ENCODE data around the gene NGF. TPM values are rescaled to one million over a fixed set of nuclear protein-coding genes. Genes with fewer than 3 reads are reported as not detected.

Gene NGF
- total and polyA plus RNA-seq, 2 of the 4 experiments (the other 2 are of a cell fraction), result 12.5 to 21.7 TPM

DNA sequence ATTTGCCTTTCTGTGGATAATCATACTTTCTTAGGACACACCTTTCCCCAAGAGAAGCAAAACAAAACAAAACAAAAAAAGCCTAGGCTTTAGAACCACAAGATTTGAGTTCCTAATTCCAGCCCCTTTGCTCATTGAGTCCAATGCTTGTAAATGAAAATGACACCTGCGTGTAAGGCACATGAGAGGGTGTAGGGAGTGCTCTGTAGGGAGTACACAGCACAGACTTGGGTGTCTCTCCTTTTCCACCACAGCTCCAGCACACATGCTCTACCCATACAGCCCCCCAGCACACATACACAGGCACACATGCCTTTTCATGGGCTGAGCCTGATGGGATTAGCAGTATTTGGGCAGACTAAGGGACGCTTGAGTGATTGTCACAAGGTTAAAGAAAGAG is 9.2 kb upstream of the NGF start:
- dilution Hi-C loops (cut with HindIII; ENCODE audit: low sequenced_read_pairs, unreplicated experiment), result no loop called here

More for the DNA sequence above, 9.2 kb upstream of the NGF start:
- in situ Hi-C loops (cut with MboI; ENCODE audit: low sequenced_read_pairs), result no loop called here
- Histone ChIP-seq H3K23ac (ENCODE audit: low read depth, low read length) (no peak overlapping the region), H3K9me1 (ENCODE audit: insufficient read depth, low read length) (no peaks in the 10 kb centered on the region; the same call in 1 of the 2 replicates), H3K4ac (ENCODE audit: low read depth, low read length) (no peak overlapping the region), H3K27ac (ENCODE audit: insufficient read depth, low read length) (no peak overlapping the region), H3K27me3 (ENCODE audit: control insufficient read depth, insufficient read depth, low read length) (no peaks in the 10 kb centered on the region; the same call in none of the 2 replicates), H2BK120ac (ENCODE audit: low read depth, low read length) (no peak overlapping the region), H2AK5ac (ENCODE audit: low read depth, low read length) (no peak overlapping the region), H2AK9ac (replicated peaks; ENCODE audit: low read depth, low read length, poor library complexity) (no peak overlapping the region), H3K56ac (ENCODE audit: extremely low read depth, insufficient read depth, low read length) (no peak overlapping the region), H3K4me2 (ENCODE audit: low read depth, low read length) (no peak overlapping the region), H3K4me1 (ENCODE audit: control insufficient read depth, insufficient read depth, low read length) (no peaks in the 10 kb centered on the region), H2BK15ac (ENCODE audit: low read depth, low read length) (no peak overlapping the region), H4K8ac (ENCODE audit: low read depth in 2 of 2, low read length in 2 of 2) (no peak overlapping the region), H2BK20ac (ENCODE audit: low read depth, low read length) (no peak overlapping the region), H4K20me1 (ENCODE audit: insufficient read depth, low read length) (no peaks in the 10 kb centered on the region), H3K4me3 (ENCODE audit: insufficient read depth, low read depth, low read length) (no peak overlapping the region), H3K9ac (ENCODE audit: low read depth, low read length) (no peak overlapping the region), H4K91ac (ENCODE audit: insufficient read depth, low read depth, low read length) (no peak overlapping the region), H4K5ac (ENCODE audit: low read depth, low read length) (no peak overlapping the region), H3K18ac (ENCODE audit: low read depth, low read length) (no peak overlapping the region), H3K79me1 (ENCODE audit: low read depth in 1 of 2, low read length in 2 of 2) (no peaks in the 10 kb centered on the region), H2AFZ (replicated peaks; ENCODE audit: low read length, poor library complexity) (no peak overlapping the region), H3K14ac (replicated peaks; ENCODE audit: low read depth, low read length) (no peak overlapping the region), H3K36me3 (ENCODE audit: control insufficient read depth, insufficient read depth, low read length) (no peaks in the 10 kb centered on the region), H3K9me3 (ENCODE audit: control insufficient read depth, insufficient read depth, low read length) (no peaks in the 10 kb centered on the region), H2BK5ac (ENCODE audit: low read depth, low read length, poor library complexity, severe bottlenecking) (no peak overlapping the region)
- DNase-seq (no peak), ATAC-seq (ENCODE audit: low read depth) (no peak)
- WGBS, 2 experiments (ENCODE audit: extremely low coverage in 2 of 2, insufficient read length in 1 of 2), result no CpG with 5 or more reads among the region's 2 CpGs
- TF ChIP-seq POLR2A (IDR thresholded peaks at IDR 0.05; ENCODE audit: low read depth, low read length) (no peak), MXI1 (IDR thresholded peaks at IDR 0.05; ENCODE audit: borderline replicate concordance, low read depth, low read length) (no peak), USF2 (IDR thresholded peaks at IDR 0.05; ENCODE audit: low read depth, low read length) (no peak), ELK1 (IDR thresholded peaks at IDR 0.05; ENCODE audit: borderline replicate concordance, low read depth, low read length) (no peak)
- TF ChIP-seq, protein P1, sequence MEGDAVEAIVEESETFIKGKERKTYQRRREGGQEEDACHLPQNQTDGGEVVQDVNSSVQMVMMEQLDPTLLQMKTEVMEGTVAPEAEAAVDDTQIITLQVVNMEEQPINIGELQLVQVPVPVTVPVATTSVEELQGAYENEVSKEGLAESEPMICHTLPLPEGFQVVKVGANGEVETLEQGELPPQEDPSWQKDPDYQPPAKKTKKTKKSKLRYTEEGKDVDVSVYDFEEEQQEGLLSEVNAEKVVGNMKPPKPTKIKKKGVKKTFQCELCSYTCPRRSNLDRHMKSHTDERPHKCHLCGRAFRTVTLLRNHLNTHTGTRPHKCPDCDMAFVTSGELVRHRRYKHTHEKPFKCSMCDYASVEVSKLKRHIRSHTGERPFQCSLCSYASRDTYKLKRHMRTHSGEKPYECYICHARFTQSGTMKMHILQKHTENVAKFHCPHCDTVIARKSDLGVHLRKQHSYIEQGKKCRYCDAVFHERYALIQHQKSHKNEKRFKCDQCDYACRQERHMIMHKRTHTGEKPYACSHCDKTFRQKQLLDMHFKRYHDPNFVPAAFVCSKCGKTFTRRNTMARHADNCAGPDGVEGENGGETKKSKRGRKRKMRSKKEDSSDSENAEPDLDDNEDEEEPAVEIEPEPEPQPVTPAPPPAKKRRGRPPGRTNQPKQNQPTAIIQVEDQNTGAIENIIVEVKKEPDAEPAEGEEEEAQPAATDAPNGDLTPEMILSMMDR (conservative IDR thresholded peaks at IDR 0.05; ENCODE audit: low read depth, low read length), result no peak
- ChIA-PET POLR2A (ENCODE audit: unreplicated experiment) (no interaction called here), CTCF (no interaction called here)
- intact Hi-C loops (cut with micrococcal nuclease), result no loop called here
- BruUV-seq (replicated peaks), result no TSS peak

Measured in IMR-90 (cell line).